MM.1S (cell line): ENCODE results near the gene PADI2.

Experiments used
- DNase-seq: peaks from one replicate; pipeline ENCODE4 v3.0.0-alpha.2; 2015
- H2AFZ ChIP-seq: fragments of 300-600 bp; sonication (generic); 2 replicates; pipeline ENCODE4 v1.6.0; 2016; ENCODE audit warnings: antibody characterized with exemption, low read length
- H3F3A ChIP-seq: fragments of 300-600 bp; sonication (generic); 2 replicates; pipeline ENCODE4 v1.6.1; 2016; ENCODE audit warnings: mild to moderate bottlenecking, antibody characterized with exemption, low read length, moderate library complexity, mixed read lengths; ENCODE audit not compliant: insufficient read depth
- H3K27ac ChIP-seq: fragments of 300-600 bp; sonication (generic); 2 replicates; pipeline ENCODE4 v1.5.1; 2016; ENCODE audit warnings: mild to moderate bottlenecking, low read length
- H3K27me3 ChIP-seq: fragments of 300-600 bp; sonication (generic); replicated peaks from 2 replicates; pipeline ENCODE4 v1.6.0; 2016; ENCODE audit warnings: low read length; ENCODE audit not compliant: insufficient read depth
- H3K36me3 ChIP-seq: fragments of 300-600 bp; sonication (generic); replicated peaks from 2 replicates; pipeline ENCODE4 v1.6.1; 2016; ENCODE audit warnings: mild to moderate bottlenecking, low read length, mixed read lengths; ENCODE audit not compliant: insufficient read depth
- H3K4me1 ChIP-seq: fragments of 300-600 bp; sonication (generic); 2 replicates; pipeline ENCODE4 v1.6.1; 2016; ENCODE audit warnings: low read length, mixed read lengths
- H3K4me2 ChIP-seq: fragments of 300-600 bp; sonication (generic); 2 replicates; pipeline ENCODE4 v1.6.0; 2016; ENCODE audit warnings: low read depth, low read length
- H3K4me3 ChIP-seq: fragments of 300-600 bp; sonication (generic); 2 replicates; pipeline ENCODE4 v1.5.1; 2016; ENCODE audit warnings: low read length, mixed read lengths
- H3K79me2 ChIP-seq: fragments of 300-600 bp; sonication (generic); 2 replicates; pipeline ENCODE4 v1.6.1; 2016; ENCODE audit warnings: mixed run types, low read length, mixed read lengths
- H3K9ac ChIP-seq: fragments of 300-600 bp; sonication (generic); 2 replicates; pipeline ENCODE4 v1.6.1; 2016; ENCODE audit warnings: low read length, mixed read lengths
- H3K9me2 ChIP-seq: fragments of 300-600 bp; sonication (generic); replicated peaks from 2 replicates; pipeline ENCODE4 v1.6.1; 2016; ENCODE audit warnings: mild to moderate bottlenecking, low read length, mixed read lengths; ENCODE audit not compliant: insufficient read depth
- H3K9me3 ChIP-seq: fragments of 300-600 bp; sonication (generic); replicated peaks from 2 replicates; pipeline ENCODE4 v1.6.1; 2016; ENCODE audit warnings: mild to moderate bottlenecking, low read length, mixed read lengths; ENCODE audit not compliant: insufficient read depth
- H4K20me1 ChIP-seq: fragments of 300-600 bp; sonication (generic); 2 replicates; pipeline ENCODE4 v1.6.1; 2016; ENCODE audit warnings: mild to moderate bottlenecking, low read length, moderate library complexity, mixed read lengths; ENCODE audit not compliant: insufficient read depth
- CTCF ChIP-seq: fragments of 300-600 bp; sonication (generic); IDR thresholded peaks from 2 replicates; pipeline ENCODE4 v1.5.1; 2016; ENCODE audit warnings: antibody characterized with exemption, low read length, mixed read lengths
- EZH2 ChIP-seq: fragments of 300-600 bp; sonication (generic); optimal IDR thresholded peaks from 2 replicates; pipeline ENCODE3; 2017; ENCODE audit warnings: low read depth, mild to moderate bottlenecking, antibody characterized with exemption, low read length, mixed read lengths
- EZH2phosphoT487 ChIP-seq: fragments of 300-600 bp; sonication (generic); IDR thresholded peaks from 2 replicates; pipeline ENCODE4 v1.6.1; 2018; ENCODE audit warnings: antibody characterized with exemption, low read length

Gene PADI2

GRCh38 chr1:17116643-17117042, 2.6 kb downstream of the PADI2 start:
- no peaks in the 10 kb centered on the region for H3K36me3 ChIP-seq
- H3K4me2 ChIP-seq, result no peak overlapping the region
- no peak overlapping the region for H3K27ac ChIP-seq
- H3K27me3 ChIP-seq, result peaks cover 97% of the 10 kb centered on the region
- H3K9me2 ChIP-seq, result no peaks in the 10 kb centered on the region
- no peak for TF ChIP-seq EZH2phosphoT487
- TF ChIP-seq CTCF, result no peak
- no peak for TF ChIP-seq EZH2
- H3F3A ChIP-seq, result no peaks in the 10 kb centered on the region
- no peak for DNase-seq
- no peak overlapping the region for H3K9ac ChIP-seq
- H3K9me3 ChIP-seq, result no peaks in the 10 kb centered on the region
- no peak overlapping the region for H2AFZ ChIP-seq
- no peaks in the 10 kb centered on the region for H3K79me2 ChIP-seq
- H4K20me1 ChIP-seq, result no peaks in the 10 kb centered on the region
- no peak overlapping the region for H3K4me3 ChIP-seq
- H3K4me1 ChIP-seq, result peaks cover 7% of the 10 kb centered on the region; the same call in 1 of the 2 replicates

DNA sequence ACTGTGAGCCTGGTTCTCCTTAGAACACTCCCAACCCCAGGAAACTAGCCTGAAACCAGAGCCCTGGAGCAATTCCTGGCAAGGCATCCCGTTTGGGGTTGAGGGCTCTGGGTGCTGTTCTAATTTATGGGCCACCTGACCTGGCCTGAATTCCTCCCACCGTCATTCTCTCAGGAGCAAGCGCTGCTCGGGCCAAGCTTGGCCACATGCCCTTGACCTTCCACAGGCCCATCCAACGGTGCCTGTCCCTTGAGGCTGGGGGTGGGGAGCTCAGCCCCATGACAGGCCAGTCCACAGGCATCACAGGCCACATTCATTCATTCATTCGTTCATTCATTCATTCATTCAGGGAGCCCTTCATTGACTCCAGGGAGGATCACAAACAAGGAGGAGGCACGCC, 5.3 kb downstream of the PADI2 start:
- Histone ChIP-seq H3K27ac (no peak overlapping the region), H3K79me2 (no peaks in the 10 kb centered on the region), H3K27me3 (peaks cover 94% of the 10 kb centered on the region), H3K4me2 (no peak overlapping the region), H3F3A (no peaks in the 10 kb centered on the region), H3K9me2 (no peaks in the 10 kb centered on the region), H4K20me1 (no peaks in the 10 kb centered on the region), H3K4me1 (peaks cover 5% of the 10 kb centered on the region; the same call in 1 of the 2 replicates), H3K9ac (no peak overlapping the region), H2AFZ (no peak overlapping the region), H3K4me3 (no peak overlapping the region), H3K36me3 (no peaks in the 10 kb centered on the region), H3K9me3 (no peaks in the 10 kb centered on the region)
- no peak for DNase-seq
- TF ChIP-seq CTCF (no peak), EZH2phosphoT487 (no peak), EZH2 (no peak)

- DNase-seq, result no peak
These were observed 6.6 kb downstream of the PADI2 start for GRCh38 chr1:17112496-17113236.

More at GRCh38 chr1:17112496-17113236, 6.6 kb downstream of the PADI2 start:
- Histone ChIP-seq H3K4me2 (no peak overlapping the region), H3K9me2 (no peaks in the 10 kb centered on the region), H2AFZ (no peak overlapping the region), H3K36me3 (no peaks in the 10 kb centered on the region), H3K4me1 (no peaks in the 10 kb centered on the region), H3K27ac (no peak overlapping the region), H3F3A (no peaks in the 10 kb centered on the region), H3K27me3 (peaks cover 93% of the 10 kb centered on the region), H3K79me2 (no peaks in the 10 kb centered on the region), H3K9ac (no peak overlapping the region), H3K9me3 (no peaks in the 10 kb centered on the region), H3K4me3 (no peak overlapping the region), H4K20me1 (no peaks in the 10 kb centered on the region)
- TF ChIP-seq CTCF (no peak), EZH2 (no peak), EZH2phosphoT487 (no peak)
